Activated CD8-positive, alpha-beta memory T cell treated with anti-CD3 and anti-CD28 coated beads, Interleukin-2, amount 50 U/mL, for 48 hours (primary cell): Measurements from ENCODE around the gene NFAM1.

Source experiments
- DNase-seq: peaks from one replicate; pipeline ENCODE4 v3.0.0-alpha.2; 2020

Gene NFAM1

GRCh38 chr22:42380769-42381551 is 51.2 kb downstream of the NFAM1 start:
- DNase-seq: no peak

- DNase-seq: no peak
These were observed 52.2 kb downstream of the NFAM1 start for GRCh38 chr22:42379966-42380537.

GRCh38 chr22:42376711-42377554 is 55.3 kb downstream of the NFAM1 start:
- no peak for DNase-seq

- DNase-seq: no peak
These were observed 56.2 kb downstream of the NFAM1 start for GRCh38 chr22:42375982-42376381.

GRCh38 chr22:42372976-42373375 is 59.2 kb downstream of the NFAM1 start:
- no peak for DNase-seq

GRCh38 chr22:42371501-42371900 is 60.7 kb downstream of the NFAM1 start:
- DNase-seq: no peak

- no peak for DNase-seq
These were observed 61.1 kb downstream of the NFAM1 start for GRCh38 chr22:42371099-42371498.

- DNase-seq: peak; percentile 91
These were observed 62.8 kb downstream of the NFAM1 start for GRCh38 chr22:42369250-42370041.

- DNase-seq: peak; percentile 66
These were observed 63.6 kb downstream of the NFAM1 start for GRCh38 chr22:42368379-42369249.

GRCh38 chr22:42367980-42368378 is 64.2 kb downstream of the NFAM1 start:
- no peak for DNase-seq

- no peak for DNase-seq
These were observed 65.2 kb downstream of the NFAM1 start for GRCh38 chr22:42366806-42367581.

GRCh38 chr22:42365942-42366695 is 66.1 kb downstream of the NFAM1 start:
- DNase-seq: no peak

GRCh38 chr22:42365111-42365865 is 66.9 kb downstream of the NFAM1 start:
- no peak for DNase-seq

GRCh38 chr22:42364604-42365110 is 67.5 kb downstream of the NFAM1 start:
- DNase-seq: no peak

GRCh38 chr22:42363892-42364291 is 68.3 kb downstream of the NFAM1 start:
- no peak for DNase-seq

- DNase-seq: no peak
These were observed 70.7 kb downstream of the NFAM1 start for GRCh38 chr22:42361523-42361922.

- DNase-seq: no peak
These were observed 71.9 kb downstream of the NFAM1 start for GRCh38 chr22:42360348-42360747.

- no peak for DNase-seq
These were observed 73.3 kb downstream of the NFAM1 start for GRCh38 chr22:42358643-42359558.
